Astrocyte (in vitro differentiated cells and primary cell): ENCODE results near the gene CNGA1.

Experiments used
- CTCF ChIP-seq: IDR thresholded peaks from 2 replicates; pipeline ENCODE4 v1.5.1; 2011; ENCODE audit warnings: low read depth, mild to moderate bottlenecking, inconsistent platforms, low read length, moderate library complexity; ENCODE audit not compliant: insufficient read depth
- EZH2 ChIP-seq: IDR thresholded peaks from 2 replicates; pipeline ENCODE4 v1.6.1; 2012; ENCODE audit warnings: mild to moderate bottlenecking, low read length, inconsistent platforms; ENCODE audit not compliant: insufficient read depth

GRCh38 chr4:48047896-48048295, 31.4 kb upstream of the CNGA1 start:
- no peak for TF ChIP-seq CTCF
- TF ChIP-seq EZH2: no peak
